AG20443 (cell line): Measurements from ENCODE around the gene BNIP1.
"Not testable (repeated sequence)": the region's sequence is repeated elsewhere in the genome, so short reads cannot be mapped to it uniquely, and the experiment has no call there.

ENCODE experiments used
- DNase-seq: peaks from one replicate; pipeline ENCODE4 v3.0.0; 2012; ENCODE audit warnings: low spot score, mixed read lengths

The BNIP1 gene

DNA sequence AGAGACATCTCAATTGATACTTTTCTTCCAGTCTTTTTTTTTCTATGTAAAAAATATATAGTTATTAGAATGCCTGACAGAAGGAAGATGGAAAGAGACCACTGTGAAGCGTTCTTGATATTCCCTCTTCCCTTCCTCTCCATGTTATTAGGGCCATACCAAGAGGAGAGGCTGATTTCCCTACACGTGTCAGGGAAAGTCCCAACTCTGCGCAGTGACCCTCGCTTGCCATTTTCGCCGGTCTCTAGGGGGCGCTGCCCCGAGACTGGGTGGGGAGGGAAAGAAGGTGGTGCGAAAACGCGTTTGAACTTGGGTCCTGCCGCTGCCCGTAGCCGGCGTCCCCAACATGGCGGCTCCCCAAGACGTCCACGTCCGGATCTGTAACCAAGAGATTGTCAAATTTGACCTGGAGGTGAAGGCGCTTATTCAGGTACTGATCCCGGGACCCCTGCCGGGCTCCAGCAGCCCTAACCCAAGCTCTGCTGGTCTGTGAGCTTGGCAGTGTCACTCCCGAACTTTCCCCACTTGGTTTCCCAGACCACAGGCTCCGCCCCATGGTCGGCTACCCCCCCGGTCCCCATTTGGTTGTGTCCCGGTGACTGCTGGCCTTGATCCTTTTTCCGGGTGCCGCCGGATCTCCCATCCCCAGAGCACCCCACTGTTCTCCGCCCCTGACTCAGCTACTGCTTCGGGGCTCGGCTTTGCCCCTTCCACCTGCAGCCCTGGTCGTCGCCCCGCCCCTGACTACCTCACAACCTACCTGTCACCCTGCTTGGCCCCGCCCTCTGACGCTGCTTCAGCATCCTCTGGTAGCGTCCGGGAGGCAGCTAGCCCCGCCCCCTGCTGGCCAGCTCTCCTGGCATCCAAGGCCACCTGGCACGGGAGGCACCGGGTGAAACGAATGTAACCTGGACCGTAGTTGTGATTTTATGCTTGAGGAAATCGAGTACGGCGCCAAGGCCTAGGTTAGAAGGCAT, at the start of gene BNIP1:
BNIP1 (plus strand) TSS at position 332 of the 977 bp plus-strand sequence; CDS start at position 347, 15 bp downstream.
- peak; percentile 98 for DNase-seq

DNA sequence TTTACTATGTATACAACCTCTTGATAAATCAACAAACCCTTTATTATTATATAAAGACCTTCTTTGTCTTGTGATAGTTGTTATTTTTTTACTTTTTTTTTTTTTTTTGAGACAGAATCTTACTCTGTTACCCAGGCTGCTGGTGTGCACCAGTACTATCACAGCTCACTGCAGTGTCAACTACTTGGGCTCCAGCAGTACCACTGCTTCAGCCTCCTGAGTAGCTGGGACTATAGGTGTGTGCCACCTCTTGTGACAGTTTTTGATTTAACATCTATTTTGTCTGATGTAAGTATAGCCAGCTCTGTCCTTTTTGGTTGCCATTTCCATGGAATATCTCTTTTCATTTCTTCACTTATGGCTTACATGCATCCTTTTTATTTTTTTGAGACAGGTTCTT, 45.5 kb upstream of the BNIP1 start:
- no peak for DNase-seq

DNA sequence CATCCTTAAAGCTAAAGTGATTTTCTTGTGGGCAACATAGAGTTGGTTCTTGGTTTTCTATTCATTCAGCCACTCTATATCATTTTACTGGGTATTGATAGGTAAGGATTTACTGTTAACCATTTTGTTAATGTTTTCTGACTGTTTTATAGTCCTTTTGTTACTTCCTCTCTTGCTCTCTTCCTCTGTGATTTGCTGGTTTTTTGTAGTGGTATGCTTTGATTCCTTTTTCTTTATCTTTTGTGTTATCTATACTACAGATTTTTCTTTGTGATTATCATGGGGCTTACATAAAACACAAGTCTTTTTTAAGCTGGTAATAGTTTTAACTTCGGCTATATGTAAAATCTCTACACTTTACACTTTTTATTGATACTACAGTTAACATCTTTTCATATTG, 44.9 kb upstream of the BNIP1 start:
- DNase-seq, result no peak

- no peak for DNase-seq
Measured at GRCh38 chr5:173101245-173101644, 43.1 kb upstream of the BNIP1 start.

DNA sequence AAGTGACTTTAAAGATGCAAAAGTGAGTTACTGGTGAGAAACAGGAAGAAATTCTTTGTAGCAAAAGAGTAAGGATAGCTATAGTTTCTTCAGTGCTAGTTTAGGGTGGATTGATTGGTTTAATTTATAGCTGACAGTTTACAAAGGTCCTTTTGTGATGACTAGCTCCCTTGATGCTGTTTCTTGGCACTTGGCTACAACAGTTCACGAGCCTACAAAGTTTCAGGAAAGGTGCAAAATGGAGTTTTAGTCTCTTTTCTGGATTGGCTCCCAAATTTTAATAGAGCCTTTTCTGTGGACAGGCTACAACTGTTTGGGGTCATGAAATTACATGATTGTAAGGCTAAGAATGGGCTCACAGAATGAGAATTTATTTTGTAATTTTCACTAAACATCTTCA, 40.9 kb upstream of the BNIP1 start:
- no peak for DNase-seq

DNA sequence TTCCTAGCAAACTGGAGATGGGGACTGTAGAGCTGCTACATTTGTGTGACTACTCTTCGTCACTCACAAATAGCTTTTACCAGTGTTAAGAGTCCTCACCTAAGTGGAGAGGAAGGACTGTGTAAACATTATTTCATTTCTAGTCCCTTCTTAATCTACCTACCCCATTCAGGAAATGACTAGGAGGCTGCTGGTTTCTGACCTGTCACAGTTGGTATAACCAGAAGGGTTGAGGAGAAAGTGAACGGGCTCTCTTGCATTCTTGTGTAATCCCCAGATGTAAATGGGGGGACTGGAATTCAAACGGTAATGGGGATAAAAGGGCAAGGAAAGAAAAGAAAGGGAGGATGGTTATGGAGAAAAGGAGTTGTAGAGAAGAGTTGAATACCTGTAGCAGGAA, 35.4 kb upstream of the BNIP1 start:
- DNase-seq, result no peak

- DNase-seq, result no peak
Measured at GRCh38 chr5:173114536-173114935, 29.8 kb upstream of the BNIP1 start.

GRCh38 chr5:173119719-173120118, 24.6 kb upstream of the BNIP1 start:
- no peak for DNase-seq

- peak; percentile 62 for DNase-seq
Measured at GRCh38 chr5:173123416-173123815, 20.9 kb upstream of the BNIP1 start.

DNA sequence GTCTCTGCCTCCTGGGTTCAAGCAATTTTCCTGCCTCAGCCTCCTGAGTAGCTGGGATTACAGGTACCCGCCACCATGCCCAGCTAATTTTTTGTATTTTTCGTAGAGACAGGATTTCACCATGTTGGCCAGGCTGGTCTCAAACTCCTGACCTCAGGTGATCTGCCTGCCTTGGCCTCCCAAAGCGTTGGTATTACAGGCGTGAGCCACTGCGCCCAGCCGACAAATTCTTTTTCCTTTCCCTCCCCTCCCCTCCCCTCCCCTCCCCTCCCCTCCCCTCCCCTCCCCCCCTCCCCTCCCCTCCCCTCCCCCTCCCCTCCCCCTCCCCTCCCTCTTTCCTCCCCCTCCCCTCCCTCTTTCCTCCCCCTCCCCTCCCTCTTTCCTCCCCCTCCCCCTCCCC, 12.2 kb upstream of the BNIP1 start:
- not testable (repeated sequence) for DNase-seq

DNA sequence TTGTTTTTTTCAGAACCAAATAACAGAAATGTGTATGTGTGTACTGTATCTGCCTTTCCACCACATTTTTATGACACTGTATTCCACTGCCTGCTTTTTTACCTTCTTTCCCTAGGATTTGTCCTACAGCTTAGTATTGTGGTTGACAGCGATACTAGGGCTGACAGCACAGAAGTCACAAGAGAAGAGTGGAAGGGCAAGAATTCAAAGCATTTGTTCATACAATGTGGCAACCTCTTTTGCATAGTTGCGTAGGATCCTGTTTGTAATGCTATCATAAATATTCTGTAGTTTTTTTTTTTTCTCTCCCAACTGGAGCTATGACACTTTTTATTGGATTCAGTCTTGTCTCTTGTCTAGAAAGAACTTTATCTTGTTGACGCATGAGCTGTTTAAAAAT, 5.6 kb upstream of the BNIP1 start:
- DNase-seq, result no peak

GRCh38 chr5:173139631-173140030, 4.7 kb upstream of the BNIP1 start:
- DNase-seq, result no peak

DNA sequence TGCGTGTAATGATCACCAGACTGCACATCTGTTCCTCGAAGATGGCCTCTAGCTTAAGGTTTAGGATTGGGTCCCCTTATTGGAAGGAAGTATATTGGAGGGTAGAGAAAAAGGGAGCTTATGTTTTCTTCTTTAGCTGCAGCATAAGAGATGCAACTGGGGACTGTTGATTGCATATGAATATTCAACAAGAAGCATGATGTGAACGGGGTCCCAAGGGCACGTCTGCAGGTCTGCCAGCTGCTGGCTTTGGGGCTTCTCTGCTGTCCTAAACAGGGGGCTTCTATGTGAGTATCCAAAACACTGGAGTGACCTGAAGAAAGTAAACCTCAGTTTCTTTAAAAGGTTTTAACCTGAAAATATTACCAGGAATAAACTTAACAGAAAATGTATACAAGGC, 3.6 kb upstream of the BNIP1 start:
- no peak for DNase-seq

GRCh38 chr5:173143567-173143966, 764 bp upstream of the BNIP1 start:
- DNase-seq, result no peak

DNA sequence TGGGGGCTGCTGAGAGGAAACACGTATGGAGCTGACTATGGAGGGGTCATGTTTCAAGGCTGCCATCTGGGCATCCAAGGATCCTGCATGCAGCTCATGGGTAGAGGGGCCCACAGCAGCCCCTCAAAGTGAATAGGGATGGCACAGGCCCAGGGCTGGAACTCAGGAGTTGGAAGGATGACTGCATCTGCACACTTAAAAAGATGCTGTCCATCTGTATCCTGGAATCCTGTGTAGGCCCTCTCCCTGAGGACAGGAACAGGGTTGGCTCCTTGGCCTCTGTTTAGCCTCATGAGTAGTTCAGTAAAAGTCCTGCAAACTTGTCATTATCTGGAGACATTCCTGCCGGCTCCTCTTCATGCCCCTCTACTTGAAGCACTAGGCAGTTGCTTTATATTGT, 4.0 kb downstream of the BNIP1 start:
- no peak for DNase-seq

DNA sequence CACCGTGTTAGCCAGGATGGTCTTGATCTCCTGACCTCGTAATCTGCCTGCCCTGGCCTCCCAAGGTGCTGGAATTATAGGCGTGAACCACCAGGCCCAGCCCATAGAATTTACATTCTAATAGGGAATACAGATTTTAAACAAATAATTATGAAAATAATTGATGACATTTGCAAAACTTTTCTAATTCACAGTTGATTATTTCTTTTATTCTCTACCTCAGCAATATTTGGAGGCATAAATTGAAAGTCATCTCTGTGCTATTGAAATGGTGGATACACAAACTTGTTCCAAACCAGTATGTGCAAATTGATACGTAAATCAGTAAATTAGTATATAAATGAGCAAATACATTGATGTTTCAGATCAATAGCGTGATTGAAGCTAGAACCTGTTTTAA, 8.2 kb downstream of the BNIP1 start:
- DNase-seq, result no peak

GRCh38 chr5:173153842-173154241, 9.5 kb downstream of the BNIP1 start:
- no peak for DNase-seq

- DNase-seq, result not testable (repeated sequence)
Measured at GRCh38 chr5:173154619-173155018, 10.3 kb downstream of the BNIP1 start.

- no peak for DNase-seq
Measured at GRCh38 chr5:173155912-173156311, 11.6 kb downstream of the BNIP1 start.

GRCh38 chr5:173158366-173158765, 14.0 kb downstream of the BNIP1 start:
- DNase-seq, result no peak

GRCh38 chr5:173159256-173159655, 14.9 kb downstream of the BNIP1 start:
- DNase-seq, result no peak

- DNase-seq, result no peak
Measured at GRCh38 chr5:173161148-173161547, 16.8 kb downstream of the BNIP1 start.

GRCh38 chr5:173163219-173163618, 18.9 kb downstream of the BNIP1 start:
- DNase-seq, result no peak
